HG02981 (cell line): ENCODE measurements around the gene DENND4C.
"Not testable (repeated sequence)": the region's sequence is repeated elsewhere in the genome, so short reads cannot be mapped to it uniquely, and the experiment has no call there.

ENCODE experiments used
- ATAC-seq: cut with Tn5 transposase; IDR thresholded peaks from one replicate; pipeline ENCODE4 v1.9.1; 2021; ENCODE audit warnings: mild to moderate bottlenecking, moderate library complexity; ENCODE audit not compliant: unreplicated experiment

DENND4C gene

GRCh38 chr9:19265602-19266001 is 35.1 kb downstream of the DENND4C start:
- ATAC-seq, result not testable (repeated sequence)

GRCh38 chr9:19266778-19267384 is 36.4 kb downstream of the DENND4C start:
- peak; percentile 68 for ATAC-seq

GRCh38 chr9:19269582-19269981 is 39.1 kb downstream of the DENND4C start:
- ATAC-seq, result no peak

- no peak for ATAC-seq
Measured at GRCh38 chr9:19270421-19270949, 40.0 kb downstream of the DENND4C start.

GRCh38 chr9:19271081-19271480 is 40.6 kb downstream of the DENND4C start:
- no peak for ATAC-seq

DNA sequence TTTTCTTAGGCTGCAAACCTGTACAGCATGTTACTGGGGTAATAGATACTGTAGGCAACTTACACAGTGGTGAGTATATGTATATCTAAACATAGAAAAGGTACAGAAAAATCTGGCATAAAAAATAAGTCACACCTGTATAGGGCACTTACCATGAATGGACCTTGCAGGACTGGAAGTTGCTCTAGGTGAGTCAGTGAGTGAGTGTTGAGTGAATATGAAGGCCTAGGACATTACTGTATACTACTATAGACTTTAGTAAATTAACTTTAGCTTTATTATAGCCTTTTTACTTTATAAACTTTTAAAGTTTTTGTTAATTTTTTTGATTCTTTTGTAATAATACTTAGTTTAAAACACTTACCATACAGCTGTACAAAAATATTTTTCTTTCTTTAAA is 51.3 kb downstream of the DENND4C start:
- ATAC-seq, result no peak

DNA sequence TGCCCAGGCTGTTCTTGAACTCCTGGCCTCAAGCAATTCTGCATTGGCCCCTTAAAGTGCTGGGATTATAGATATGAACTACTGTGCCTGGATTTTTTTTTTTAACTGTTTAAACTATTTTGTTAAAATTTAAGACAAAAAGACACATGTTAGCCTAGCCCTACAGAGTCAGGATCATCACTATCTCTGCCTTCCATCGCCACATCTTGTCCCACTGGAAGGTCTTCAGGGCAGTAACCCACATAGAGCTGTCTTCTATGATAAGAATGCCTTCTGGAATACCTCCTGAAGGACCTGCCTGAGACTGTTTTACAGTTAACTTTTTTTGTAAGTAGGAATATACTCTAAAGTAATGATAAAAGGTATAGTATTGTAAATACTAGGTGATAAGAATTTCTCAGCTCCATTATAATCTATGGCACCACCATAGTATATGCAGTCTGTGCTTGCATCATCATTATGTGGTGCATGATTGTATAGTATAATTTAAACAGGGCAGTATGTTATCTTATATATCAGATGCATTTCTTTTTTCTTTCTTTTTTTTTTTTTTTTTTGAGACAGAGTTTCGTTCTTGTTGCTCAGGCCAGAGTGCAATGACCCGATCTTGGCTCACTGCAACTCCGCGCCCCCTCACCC is 52.7 kb downstream of the DENND4C start:
- ATAC-seq, result no peak

- no peak for ATAC-seq
Measured at GRCh38 chr9:19284729-19285128, 54.2 kb downstream of the DENND4C start.

- no peak for ATAC-seq
Measured at GRCh38 chr9:19286634-19287188, 56.2 kb downstream of the DENND4C start.

- no peak for ATAC-seq
Measured at GRCh38 chr9:19288081-19288480, 57.6 kb downstream of the DENND4C start.

DNA sequence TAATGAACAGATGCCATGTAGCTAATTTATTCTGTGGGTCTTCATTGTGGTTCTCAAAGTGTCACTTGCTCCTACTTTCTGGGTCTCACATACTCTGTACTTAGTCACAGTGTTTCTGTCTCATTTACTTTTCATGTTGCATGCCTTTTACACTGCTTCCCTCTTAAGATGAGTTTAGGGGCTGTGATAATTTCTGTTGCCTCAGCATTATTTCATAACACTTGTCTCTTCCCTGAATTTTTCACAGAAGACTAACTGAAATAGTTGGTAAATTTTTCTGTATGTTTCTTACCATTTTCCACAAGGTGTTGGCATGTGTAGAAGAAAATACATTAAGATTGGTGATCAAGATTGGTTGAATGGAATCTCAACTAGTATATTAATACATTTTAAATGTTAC is 59.6 kb downstream of the DENND4C start:
- no peak for ATAC-seq

DNA sequence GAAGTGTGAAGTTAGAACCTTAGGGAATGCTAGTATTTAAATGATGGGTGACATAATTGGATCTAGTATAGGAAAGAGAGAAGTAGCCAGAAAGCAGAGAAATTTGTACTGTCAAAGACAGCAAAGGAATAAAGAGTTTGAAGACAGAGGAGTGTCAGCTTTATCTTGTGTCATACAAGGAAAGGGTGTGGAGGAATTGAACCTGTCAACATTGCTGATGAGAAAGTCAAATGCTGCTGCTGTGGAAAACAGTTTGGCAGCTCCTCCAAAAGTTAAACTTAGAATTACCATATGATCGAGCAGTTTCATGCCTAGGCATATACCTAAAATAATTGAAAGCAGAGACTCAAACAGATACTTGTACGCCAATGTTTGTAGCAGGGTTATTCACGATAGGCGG is 63.7 kb downstream of the DENND4C start:
- no peak for ATAC-seq

- ATAC-seq, result no peak
Measured at GRCh38 chr9:19298436-19299000, 68.0 kb downstream of the DENND4C start.

DNA sequence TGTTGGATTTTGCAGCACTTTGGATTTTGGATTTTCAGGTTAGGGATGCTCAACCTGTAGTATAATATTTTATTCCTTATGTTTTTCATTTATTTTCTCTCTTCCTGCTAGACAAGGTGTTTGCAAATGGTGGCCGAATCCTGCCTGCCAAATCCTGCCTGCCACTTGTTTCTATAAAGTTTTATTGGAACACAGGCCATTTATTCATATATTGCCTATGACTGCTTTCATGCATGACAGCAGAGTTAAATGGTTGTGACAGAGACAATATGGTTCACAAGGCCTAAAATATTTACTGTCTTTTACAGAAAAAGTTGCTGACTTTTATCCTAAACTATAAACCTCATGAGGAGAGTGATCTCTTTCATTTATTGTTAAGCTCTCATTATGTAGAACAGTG is 72.7 kb downstream of the DENND4C start:
- ATAC-seq, result no peak

DNA sequence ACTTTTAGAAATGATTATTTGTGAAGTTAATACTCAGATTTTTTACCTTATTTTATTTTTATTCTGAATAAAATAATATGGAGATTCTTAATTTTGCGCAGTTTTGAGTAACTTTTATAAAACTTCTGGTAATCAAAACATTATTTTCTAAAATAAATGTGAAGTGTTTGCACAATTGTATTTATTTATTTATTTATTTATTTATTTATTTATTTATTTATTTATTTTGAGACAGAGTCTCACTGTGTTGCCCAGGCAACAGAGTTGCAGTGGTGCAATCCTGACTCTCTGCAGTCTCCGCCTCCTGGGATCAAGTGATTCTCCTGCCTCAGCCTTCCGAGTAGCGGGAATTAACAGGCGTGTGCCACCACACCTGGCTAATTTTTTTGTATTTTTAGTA is 76.1 kb downstream of the DENND4C start:
- no peak for ATAC-seq

DNA sequence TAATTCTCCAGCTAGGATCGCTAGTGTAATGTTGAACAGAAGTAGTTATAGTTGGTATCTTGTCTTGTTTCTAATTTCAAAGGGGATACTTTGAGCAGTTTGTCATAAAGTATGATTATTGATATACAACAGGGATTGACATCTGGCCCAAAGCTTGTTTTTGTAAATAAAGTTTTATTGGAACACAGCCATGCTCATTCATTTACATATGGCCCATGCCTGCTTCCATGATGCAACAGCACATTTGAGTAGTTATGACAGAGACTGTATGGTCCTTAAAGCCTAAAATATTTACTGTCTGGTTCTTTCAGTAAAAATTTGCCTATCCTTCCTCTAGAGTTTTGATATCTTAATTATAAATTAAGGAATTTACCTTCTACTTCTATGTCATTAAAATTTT is 79.8 kb downstream of the DENND4C start:
- no peak for ATAC-seq

- no peak for ATAC-seq
Measured at GRCh38 chr9:19313573-19313972, 83.1 kb downstream of the DENND4C start.

- no peak for ATAC-seq
Measured at GRCh38 chr9:19320495-19320894, 90.0 kb downstream of the DENND4C start.

DNA sequence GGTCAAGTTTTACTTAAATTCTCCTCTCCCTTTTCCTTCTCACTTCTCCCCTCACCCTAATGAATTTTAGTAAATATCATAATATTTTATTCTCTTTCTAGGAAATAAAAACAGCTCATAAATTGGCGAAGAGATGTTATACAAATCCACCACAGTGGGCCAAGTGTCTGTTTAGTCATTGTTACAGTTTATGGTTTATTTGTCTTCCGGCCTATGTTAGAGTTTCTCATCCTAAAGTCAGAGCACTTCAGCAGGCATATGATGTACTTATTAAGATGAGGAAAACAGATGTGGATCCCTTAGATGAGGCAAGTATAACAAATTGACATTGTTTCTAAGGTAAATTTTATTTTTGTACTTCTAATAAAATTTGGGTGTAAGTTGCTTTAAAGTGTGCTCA is 101.4 kb downstream of the DENND4C start:
- no peak for ATAC-seq

- no peak for ATAC-seq
Measured at GRCh38 chr9:19336166-19336565, 105.7 kb downstream of the DENND4C start.

GRCh38 chr9:19342947-19343346 is 112.5 kb downstream of the DENND4C start:
- no peak for ATAC-seq

DNA sequence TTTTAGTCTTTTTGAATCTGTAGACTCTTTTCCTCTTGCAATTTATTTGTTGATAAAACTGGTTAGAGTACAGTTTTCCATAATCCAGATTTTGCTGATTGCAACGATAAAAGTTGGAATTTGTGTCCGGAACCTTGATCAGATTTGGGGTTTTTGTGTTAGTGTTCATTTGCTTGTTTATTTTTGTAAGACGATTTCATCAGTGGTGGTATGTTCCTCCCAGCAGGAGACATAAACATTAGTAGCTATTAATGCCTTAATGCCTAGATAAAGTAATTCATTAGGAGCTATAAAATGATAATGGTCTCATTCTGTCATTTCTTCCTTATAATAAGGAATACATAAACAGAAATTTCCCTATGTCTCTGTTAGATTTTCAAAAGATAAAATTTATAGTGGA is 128.2 kb downstream of the DENND4C start:
- ATAC-seq, result no peak
